GM19238 (cell line): ENCODE results near the gene ATP23.

Experiments
- DNase-seq: peaks from one replicate; pipeline ENCODE4 v3.0.0; 2011; ENCODE audit warnings: low spot score; ENCODE audit not compliant: insufficient read length

ATP23 gene

DNA sequence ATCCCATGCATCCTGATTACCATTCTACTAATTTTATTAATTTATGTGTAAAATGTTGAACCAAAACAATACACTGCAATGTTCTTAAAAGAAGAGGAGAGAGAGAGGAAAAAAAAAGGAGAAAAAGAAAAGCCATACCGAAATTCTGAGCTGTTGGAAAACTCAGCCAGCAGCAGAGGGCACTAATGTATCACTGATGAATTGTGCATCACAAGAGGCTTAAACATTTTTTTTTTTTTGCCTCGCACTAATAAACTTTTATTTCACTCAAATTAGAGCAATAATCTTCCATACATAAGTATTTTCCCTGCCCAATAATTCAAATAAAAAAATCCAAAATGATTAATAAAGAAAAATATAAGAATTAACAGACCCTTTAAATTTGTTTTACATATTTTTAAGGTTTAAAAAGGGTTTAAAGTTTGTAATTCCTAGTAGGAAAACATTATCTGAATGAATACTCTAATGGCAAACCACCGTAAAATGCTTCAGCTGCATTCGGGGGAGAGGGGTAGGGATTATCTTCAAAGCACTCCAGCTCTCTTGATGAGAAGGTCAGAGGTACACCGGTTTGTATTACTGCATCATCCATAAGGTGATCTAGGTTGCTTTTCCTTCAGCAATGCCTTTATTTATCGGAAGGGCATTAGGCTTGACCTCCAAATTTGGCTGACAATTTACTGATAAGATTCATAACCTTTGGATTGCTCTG, 41.9 kb downstream of the ATP23 start:
- DNase-seq: no peak

DNA sequence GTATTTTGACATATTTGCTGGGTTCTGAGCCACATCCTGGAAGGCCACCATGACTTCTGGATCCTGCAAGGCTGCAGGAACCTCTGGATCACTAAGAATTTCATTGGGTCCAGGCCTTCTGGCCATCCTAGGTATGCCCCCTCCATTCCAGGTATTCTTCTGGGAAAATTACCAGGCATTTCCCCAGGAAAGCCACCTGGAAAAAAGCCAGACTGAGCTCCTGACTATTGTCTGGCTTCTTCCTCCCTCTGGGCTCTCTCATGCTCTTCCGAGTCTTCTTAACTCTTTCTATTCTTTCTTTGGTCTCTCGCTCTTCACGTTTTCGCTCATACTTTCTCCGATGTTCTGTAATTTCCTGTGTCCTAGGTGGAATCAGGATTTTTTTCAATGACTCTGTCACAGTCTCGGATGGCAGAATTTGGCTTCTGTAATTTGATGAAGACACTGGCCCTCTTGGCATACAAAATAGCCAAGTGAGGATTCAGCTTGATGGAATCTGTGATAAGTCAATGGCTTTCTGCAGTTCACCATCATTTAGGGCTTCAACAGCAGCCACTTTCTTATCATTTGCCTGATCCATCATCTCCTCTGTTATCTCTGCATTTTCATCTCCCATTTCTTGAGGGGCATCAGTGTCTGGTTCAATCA, 42.6 kb downstream of the ATP23 start:
- DNase-seq: no peak

DNA sequence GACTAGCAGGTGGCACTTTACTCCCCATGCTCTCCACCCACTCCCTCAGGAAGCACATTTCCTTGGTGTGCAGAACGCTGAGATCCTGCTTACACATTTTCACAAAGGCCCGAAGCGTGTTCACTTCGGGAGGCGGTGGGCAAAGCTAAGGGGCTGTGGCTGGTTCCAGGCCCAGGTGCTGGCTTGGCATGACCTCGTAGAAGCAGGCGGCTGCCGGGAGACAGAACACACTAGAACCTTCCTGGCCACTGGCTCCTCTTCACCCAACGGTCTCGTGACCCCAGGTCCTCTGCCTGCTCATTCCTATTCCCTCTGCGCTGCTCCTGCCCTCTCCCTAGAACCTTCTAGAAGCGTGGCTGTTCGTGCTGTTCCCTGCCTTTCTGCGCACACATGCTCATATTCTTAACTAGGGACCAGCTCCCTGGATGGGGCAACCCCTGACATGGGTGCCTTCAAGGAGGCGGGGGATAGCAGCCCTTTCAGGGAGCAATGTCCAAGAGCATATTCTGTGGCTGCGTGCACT, 43.3 kb downstream of the ATP23 start:
- no peak for DNase-seq

DNA sequence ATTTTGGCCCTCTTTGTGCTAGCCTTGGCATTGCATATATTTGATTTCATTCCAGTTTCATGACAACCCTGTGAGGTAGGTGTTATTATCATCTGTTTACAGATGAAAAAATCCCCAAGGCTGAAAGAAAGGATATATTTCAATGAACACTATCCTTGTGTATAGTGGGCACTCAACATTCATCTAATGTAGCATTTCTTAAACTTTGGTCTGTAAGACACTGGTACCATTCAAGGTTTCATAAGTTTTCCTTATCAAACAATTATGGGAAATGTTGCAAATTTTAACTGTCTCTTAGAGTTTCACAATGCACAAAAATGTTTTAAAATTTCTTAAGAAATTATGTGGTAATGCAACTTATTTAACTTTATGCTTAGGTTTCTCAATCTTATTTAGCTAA, 44.3 kb downstream of the ATP23 start:
- DNase-seq: no peak

GRCh38 chr12:57989838-57990237, 48.5 kb downstream of the ATP23 start:
- no peak for DNase-seq

DNA sequence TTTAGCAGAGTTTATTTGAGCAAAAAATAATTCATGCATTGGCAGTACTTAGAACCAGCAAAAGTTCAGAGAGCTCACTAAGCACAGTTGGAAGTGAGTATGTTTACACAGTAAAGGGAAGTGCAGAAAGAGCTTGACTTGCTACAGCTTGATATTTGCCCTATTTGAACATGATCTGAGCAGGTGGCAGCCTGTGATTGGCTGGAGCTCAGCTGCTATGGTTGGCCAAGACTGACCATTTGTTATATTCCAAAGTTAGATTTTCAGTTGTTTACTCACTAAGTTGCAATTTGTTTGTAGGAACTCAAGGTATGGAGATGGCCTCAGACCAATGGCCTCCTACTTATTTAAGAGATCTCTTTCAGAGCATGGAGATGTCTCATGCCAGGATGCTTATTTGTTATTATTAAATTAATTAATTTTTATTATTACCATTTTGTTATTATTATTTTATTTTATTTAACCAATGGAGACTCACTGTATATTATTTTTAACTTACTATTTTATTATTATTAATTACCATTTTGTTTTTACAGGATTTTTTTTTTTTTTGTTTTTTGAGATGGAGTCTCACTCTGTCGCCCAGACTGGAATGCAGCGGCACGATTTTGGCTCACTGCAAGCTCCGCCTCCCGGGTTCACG, 49.0 kb downstream of the ATP23 start:
- no peak for DNase-seq

GRCh38 chr12:57992001-57992400, 50.6 kb downstream of the ATP23 start:
- DNase-seq: no peak

- DNase-seq: no peak
These were observed 51.7 kb downstream of the ATP23 start for GRCh38 chr12:57993030-57993429.

DNA sequence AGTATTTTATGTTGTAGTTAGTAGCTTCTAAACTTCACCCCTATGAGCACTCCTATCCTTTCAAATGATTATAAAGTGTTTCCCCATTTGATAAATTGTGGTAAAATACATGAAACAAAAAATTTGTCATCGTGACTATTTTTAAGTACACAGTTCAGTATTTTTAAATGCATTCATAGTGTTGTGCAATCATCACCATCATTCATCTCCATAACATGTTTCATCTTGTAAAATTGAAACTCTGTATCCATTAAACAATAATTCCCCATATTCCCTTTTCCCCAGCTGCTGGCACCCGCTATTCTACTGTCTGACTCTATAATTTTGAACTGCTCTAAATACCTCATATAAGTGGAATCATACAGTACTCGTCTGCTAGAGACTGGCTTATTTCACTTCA, 52.5 kb downstream of the ATP23 start:
- no peak for DNase-seq

DNA sequence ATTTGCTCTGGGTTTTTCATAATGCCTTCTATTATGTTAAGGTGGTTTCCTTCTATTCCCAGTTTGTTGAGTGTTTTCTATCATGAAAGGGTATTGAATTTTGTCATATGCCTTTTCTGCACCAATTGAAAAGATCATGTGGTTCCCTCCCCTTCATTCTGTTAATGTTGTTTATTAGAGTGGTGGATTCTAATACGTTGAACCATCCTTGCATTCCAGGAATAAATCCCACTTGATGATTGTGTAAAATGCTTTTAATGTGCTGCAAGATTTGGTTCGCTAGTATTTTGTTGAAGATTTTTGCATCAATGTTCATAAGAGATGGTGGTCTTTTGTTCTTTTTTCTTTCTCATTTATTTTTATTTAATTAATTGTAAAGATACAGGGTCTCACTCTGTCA, 55.2 kb downstream of the ATP23 start:
- no peak for DNase-seq

- no peak for DNase-seq
These were observed 56.9 kb downstream of the ATP23 start for GRCh38 chr12:57998251-57998650.

GRCh38 chr12:58000499-58000898, 59.1 kb downstream of the ATP23 start:
- no peak for DNase-seq

- DNase-seq: no peak
These were observed 66.5 kb downstream of the ATP23 start for GRCh38 chr12:58007875-58008274.

DNA sequence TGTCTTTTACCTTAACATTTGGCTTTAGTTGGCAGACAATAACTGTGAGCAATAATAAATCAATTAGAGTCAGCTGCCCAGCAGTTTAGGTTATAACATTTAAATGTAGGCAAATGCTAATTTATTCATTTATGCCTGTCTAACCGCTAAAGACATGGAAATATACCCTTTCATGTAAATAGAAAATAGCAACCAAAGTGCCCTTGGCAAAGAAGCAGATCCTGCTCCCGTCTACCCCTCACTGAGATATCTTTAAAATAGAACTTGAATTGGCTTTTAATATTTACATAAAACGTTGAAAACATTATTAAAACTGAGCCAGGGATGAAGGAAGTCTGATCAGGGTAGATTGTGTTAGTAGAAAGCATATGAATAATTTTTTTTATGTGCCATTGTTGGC, 67.3 kb downstream of the ATP23 start:
- DNase-seq: no peak
